NCI-H146 (cell line): Measurements from ENCODE around the gene MFN2.
"Not testable (repeated sequence)": the region's sequence is repeated elsewhere in the genome, so short reads cannot be mapped to it uniquely, and the experiment has no call there.

ENCODE experiments used
- DNase-seq: peaks from one replicate; lab custom pipeline; 2025; lab: John Stamatoyannopoulos, UW

MFN2 gene

GRCh38 chr1:12022036-12022435, 41.8 kb downstream of the MFN2 start:
- no peak for DNase-seq

- DNase-seq, result no peak
Observed at GRCh38 chr1:12026586-12026985, 46.3 kb downstream of the MFN2 start.

GRCh38 chr1:12028248-12028647, 48.0 kb downstream of the MFN2 start:
- DNase-seq, result no peak

GRCh38 chr1:12028957-12029511, 48.8 kb downstream of the MFN2 start:
- no peak for DNase-seq

GRCh38 chr1:12029720-12030339, 49.6 kb downstream of the MFN2 start:
- no peak for DNase-seq

GRCh38 chr1:12031039-12031980, 51.1 kb downstream of the MFN2 start:
- DNase-seq, result no peak

- DNase-seq, result no peak
Observed at GRCh38 chr1:12032161-12032621, 51.9 kb downstream of the MFN2 start.

- DNase-seq, result not testable (repeated sequence)
Observed at GRCh38 chr1:12033441-12033840, 53.2 kb downstream of the MFN2 start.

- DNase-seq, result no peak
Observed at GRCh38 chr1:12034381-12034801, 54.1 kb downstream of the MFN2 start.

- no peak for DNase-seq
Observed at GRCh38 chr1:12035312-12035711, 55.1 kb downstream of the MFN2 start.

- DNase-seq, result no peak
Observed at GRCh38 chr1:12037486-12038355, 57.5 kb downstream of the MFN2 start.

- DNase-seq, result no peak
Observed at GRCh38 chr1:12038356-12039163, 58.3 kb downstream of the MFN2 start.

- DNase-seq, result no peak
Observed at GRCh38 chr1:12039164-12039525, 58.9 kb downstream of the MFN2 start.

GRCh38 chr1:12039824-12040456, 59.7 kb downstream of the MFN2 start:
- DNase-seq, result not testable (repeated sequence)

- DNase-seq, result no peak
Observed at GRCh38 chr1:12040457-12041051, 60.3 kb downstream of the MFN2 start.

- not testable (repeated sequence) for DNase-seq
Observed at GRCh38 chr1:12044187-12044877, 64.1 kb downstream of the MFN2 start.

- DNase-seq, result no peak
Observed at GRCh38 chr1:12046749-12047119, 66.5 kb downstream of the MFN2 start.

GRCh38 chr1:12047120-12047876, 67.1 kb downstream of the MFN2 start:
- DNase-seq, result no peak

GRCh38 chr1:12048372-12048771, 68.1 kb downstream of the MFN2 start:
- no peak for DNase-seq
